OCI-LY7 (cell line): ENCODE results near the gene CPB1.

Experiments
- EZH2phosphoT487 ChIP-seq: fragments of 200-600 bp; sonication (generic); IDR thresholded peaks from 2 replicates; pipeline ENCODE4 v1.6.1; 2018; ENCODE audit warnings: low read depth, borderline replicate concordance, mild to moderate bottlenecking, mixed run types, antibody characterized with exemption, low read length, moderate library complexity, mixed read lengths
- TF ChIP-seq, protein P1 (sequence below): fragments of 200-600 bp; sonication (generic); conservative IDR thresholded peaks from 2 replicates; pipeline ENCODE4 v1.5.1; 2014; ENCODE audit warnings: mild to moderate bottlenecking, antibody characterized with exemption, low read length, moderate library complexity, mixed read lengths

DNA sequence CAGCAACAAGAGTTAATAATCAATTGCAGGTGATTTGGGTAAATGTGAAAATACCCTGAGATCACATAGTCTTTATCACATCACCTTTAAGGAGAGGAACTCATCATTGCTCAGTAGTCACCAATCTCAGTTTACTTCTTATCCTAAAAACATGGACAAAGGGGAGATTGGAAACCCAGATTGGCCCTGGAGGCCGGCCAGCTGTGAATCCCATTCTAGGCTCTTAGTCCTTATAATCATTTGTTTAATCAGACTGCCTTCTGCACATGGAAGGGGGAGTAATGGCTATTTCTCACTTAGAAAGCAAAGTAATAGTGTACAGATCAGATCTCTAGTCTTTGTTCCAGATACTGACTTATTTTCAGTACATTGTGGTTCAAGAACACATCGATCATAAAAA, 37.2 kb upstream of the CPB1 start:
- TF ChIP-seq, protein P1, sequence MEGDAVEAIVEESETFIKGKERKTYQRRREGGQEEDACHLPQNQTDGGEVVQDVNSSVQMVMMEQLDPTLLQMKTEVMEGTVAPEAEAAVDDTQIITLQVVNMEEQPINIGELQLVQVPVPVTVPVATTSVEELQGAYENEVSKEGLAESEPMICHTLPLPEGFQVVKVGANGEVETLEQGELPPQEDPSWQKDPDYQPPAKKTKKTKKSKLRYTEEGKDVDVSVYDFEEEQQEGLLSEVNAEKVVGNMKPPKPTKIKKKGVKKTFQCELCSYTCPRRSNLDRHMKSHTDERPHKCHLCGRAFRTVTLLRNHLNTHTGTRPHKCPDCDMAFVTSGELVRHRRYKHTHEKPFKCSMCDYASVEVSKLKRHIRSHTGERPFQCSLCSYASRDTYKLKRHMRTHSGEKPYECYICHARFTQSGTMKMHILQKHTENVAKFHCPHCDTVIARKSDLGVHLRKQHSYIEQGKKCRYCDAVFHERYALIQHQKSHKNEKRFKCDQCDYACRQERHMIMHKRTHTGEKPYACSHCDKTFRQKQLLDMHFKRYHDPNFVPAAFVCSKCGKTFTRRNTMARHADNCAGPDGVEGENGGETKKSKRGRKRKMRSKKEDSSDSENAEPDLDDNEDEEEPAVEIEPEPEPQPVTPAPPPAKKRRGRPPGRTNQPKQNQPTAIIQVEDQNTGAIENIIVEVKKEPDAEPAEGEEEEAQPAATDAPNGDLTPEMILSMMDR, result no peak
- TF ChIP-seq EZH2phosphoT487, result no peak
